ENCODE results near the gene NEDD4L. TPM values are rescaled to one million over a fixed set of nuclear protein-coding genes. Genes with fewer than 3 reads are reported as not detected.

The NEDD4L gene
- total RNA-seq, 4 donors from 2014 or later = 22.7 to 39.9 (median 34.7) TPM

DNA sequence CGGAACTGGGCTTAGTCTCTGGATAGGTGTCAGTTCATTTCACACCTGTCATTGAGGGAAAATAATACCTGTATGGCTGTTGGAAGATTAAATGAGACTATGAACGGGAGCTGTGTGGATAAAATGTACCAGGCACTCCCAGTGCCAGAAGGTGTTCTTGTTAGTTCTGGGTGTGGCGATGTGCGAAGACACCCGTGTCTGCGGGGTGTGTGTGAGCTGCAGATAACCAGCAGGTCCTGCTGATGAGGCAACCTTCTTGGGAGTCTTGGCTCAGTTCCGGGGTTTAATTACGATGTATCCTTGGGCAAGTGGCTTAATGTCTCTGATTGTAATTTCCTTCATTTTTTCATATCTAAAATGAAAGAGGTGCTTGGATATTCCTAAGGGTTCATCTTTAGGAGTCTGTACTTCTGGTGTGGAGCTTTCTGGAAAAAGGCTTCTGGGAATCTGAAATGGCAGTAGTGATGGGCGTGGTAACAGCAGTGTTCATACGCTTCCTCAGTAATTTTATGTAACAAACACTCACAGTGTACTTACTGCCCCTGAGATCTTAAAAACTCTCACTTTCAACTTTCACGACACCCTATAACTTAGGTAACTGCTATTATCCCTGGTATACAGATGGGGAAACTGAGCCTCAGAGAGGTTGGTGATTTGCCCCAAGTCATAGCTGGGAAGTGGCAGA is 35.0 kb downstream of the NEDD4L start:
- TF ChIP-seq, protein P1, sequence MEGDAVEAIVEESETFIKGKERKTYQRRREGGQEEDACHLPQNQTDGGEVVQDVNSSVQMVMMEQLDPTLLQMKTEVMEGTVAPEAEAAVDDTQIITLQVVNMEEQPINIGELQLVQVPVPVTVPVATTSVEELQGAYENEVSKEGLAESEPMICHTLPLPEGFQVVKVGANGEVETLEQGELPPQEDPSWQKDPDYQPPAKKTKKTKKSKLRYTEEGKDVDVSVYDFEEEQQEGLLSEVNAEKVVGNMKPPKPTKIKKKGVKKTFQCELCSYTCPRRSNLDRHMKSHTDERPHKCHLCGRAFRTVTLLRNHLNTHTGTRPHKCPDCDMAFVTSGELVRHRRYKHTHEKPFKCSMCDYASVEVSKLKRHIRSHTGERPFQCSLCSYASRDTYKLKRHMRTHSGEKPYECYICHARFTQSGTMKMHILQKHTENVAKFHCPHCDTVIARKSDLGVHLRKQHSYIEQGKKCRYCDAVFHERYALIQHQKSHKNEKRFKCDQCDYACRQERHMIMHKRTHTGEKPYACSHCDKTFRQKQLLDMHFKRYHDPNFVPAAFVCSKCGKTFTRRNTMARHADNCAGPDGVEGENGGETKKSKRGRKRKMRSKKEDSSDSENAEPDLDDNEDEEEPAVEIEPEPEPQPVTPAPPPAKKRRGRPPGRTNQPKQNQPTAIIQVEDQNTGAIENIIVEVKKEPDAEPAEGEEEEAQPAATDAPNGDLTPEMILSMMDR (IDR thresholded peaks at IDR 0.05) = no peak
- TF ChIP-seq POLR2AphosphoS5 (IDR thresholded peaks at IDR 0.05) = no peak
- TF ChIP-seq POLR2A (IDR thresholded peaks at IDR 0.05; ENCODE audit: low read depth) = no peak
- no peak for TF ChIP-seq EP300 (IDR thresholded peaks at IDR 0.05)
- no peaks in the 10 kb centered on the region for H3K36me3 ChIP-seq
- H3K27me3 ChIP-seq = no peaks in the 10 kb centered on the region
- H3K4me1 ChIP-seq = peaks cover 0 to 11% (median 7%) of the 10 kb centered on the region in 4 donors
- DNase-seq (ENCODE audit: extremely low spot score) = no peak
- H3K4me3 ChIP-seq = no peak overlapping the region
- 96% methylated on average over 11 of the region's 11 CpGs for WGBS
- no peak overlapping the region for H3K27ac ChIP-seq (replicated peaks in 1 of 4)
- intact Hi-C loops (cut with DNase I) = no loop called here
- no peaks in the 10 kb centered on the region for H3K9me3 ChIP-seq

GRCh38 chr18:58080451-58080850 is 36.4 kb downstream of the NEDD4L start:
- WGBS = 81% methylated on average over 3 of the region's 3 CpGs
- H3K4me3 ChIP-seq = no peak overlapping the region
- TF ChIP-seq EP300 (IDR thresholded peaks at IDR 0.05) (no peak), POLR2A (IDR thresholded peaks at IDR 0.05; ENCODE audit: low read depth) (no peak), POLR2AphosphoS5 (IDR thresholded peaks at IDR 0.05) (no peak)
- TF ChIP-seq, protein P1 (IDR thresholded peaks at IDR 0.05) = no peak
- DNase-seq (ENCODE audit: extremely low spot score) = no peak
- intact Hi-C loops (cut with DNase I) = no loop called here
- no peaks in the 10 kb centered on the region for H3K9me3 ChIP-seq
- H3K4me1 ChIP-seq = peaks cover 0 to 11% (median 7%) of the 10 kb centered on the region in 4 donors
- no peaks in the 10 kb centered on the region for H3K27me3 ChIP-seq
- no peak overlapping the region for H3K27ac ChIP-seq (replicated peaks in 1 of 4)
- no peaks in the 10 kb centered on the region for H3K36me3 ChIP-seq

- intact Hi-C loops (cut with DNase I) = no loop called here
- TF ChIP-seq, protein P1 (IDR thresholded peaks at IDR 0.05) = no peak
- TF ChIP-seq POLR2A (IDR thresholded peaks at IDR 0.05; ENCODE audit: low read depth) = no peak
- no peak for TF ChIP-seq EP300 (IDR thresholded peaks at IDR 0.05)
- TF ChIP-seq POLR2AphosphoS5 (IDR thresholded peaks at IDR 0.05) = no peak
These were observed 44.1 kb downstream of the NEDD4L start for GRCh38 chr18:58087928-58088690.

GRCh38 chr18:58088691-58089065 is 44.7 kb downstream of the NEDD4L start:
- Histone ChIP-seq H3K9me3 (peaks cover 0 to 3% (median 0%) of the 10 kb centered on the region in 4 donors), H3K4me3 (no peak overlapping the region), H3K4me1 (no peaks in the 10 kb centered on the region), H3K27me3 (no peaks in the 10 kb centered on the region), H3K36me3 (no peaks in the 10 kb centered on the region), H3K27ac (replicated peaks in 1 of 4) (no peak overlapping the region)
- intact Hi-C loops (cut with DNase I) = no loop called here
- TF ChIP-seq EP300 (IDR thresholded peaks at IDR 0.05) = no peak
- TF ChIP-seq POLR2A (IDR thresholded peaks at IDR 0.05; ENCODE audit: low read depth) = no peak
- TF ChIP-seq, protein P1 (IDR thresholded peaks at IDR 0.05) = no peak
- TF ChIP-seq POLR2AphosphoS5 (IDR thresholded peaks at IDR 0.05) = no peak
- WGBS = 93% methylated on average over 4 of the region's 4 CpGs
- DNase-seq (ENCODE audit: extremely low spot score) = no peak

More at GRCh38 chr18:58087928-58088690, 44.1 kb downstream of the NEDD4L start:
- Histone ChIP-seq H3K27me3 (no peaks in the 10 kb centered on the region), H3K4me1 (no peaks in the 10 kb centered on the region), H3K4me3 (no peak overlapping the region), H3K9me3 (peaks cover 0 to 3% (median 0%) of the 10 kb centered on the region in 4 donors), H3K36me3 (no peaks in the 10 kb centered on the region), H3K27ac (replicated peaks in 1 of 4) (no peak overlapping the region)
- no peak for DNase-seq (ENCODE audit: extremely low spot score)
- 67% methylated on average over 5 of the region's 6 CpGs for WGBS

Measured in esophagus muscularis mucosa (tissue), 4 donors.